ENCODE data around the gene DIP2A. TPM values are rescaled to one million over a fixed set of nuclear protein-coding genes. Genes with fewer than 3 reads are reported as not detected.

The DIP2A gene
- total and polyA plus RNA-seq, 2 of the 13 experiments (the other 11 are each of a cell fraction or from before 2014, with no cell fraction given) = 18.5 to 37.6 TPM

DNA sequence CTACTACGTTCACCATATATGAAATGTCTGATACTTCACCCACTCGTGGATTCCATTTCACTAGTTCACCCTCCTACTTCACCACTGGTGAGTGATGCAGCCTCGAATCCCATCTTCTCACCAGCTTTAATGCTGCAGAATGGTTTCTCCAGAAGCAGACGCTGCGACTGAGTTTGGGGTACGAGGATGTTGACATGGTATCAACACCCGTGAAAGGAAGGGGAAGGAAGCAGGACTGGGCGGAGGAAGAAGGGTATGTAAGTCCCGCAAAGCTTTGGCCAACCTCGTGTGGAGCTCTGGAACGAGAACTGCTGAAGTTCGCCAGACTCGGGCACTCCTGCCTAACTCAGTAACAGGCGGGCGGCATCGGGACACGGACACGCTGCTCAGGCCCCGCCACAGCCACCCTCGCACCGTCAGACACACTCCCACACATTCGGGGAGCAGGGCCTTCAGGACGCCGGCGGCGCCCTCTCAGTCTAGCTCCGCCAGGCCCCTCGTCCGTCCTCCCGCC lies 833 bp upstream of the DIP2A start (continued):
- TF ChIP-seq, protein P1, sequence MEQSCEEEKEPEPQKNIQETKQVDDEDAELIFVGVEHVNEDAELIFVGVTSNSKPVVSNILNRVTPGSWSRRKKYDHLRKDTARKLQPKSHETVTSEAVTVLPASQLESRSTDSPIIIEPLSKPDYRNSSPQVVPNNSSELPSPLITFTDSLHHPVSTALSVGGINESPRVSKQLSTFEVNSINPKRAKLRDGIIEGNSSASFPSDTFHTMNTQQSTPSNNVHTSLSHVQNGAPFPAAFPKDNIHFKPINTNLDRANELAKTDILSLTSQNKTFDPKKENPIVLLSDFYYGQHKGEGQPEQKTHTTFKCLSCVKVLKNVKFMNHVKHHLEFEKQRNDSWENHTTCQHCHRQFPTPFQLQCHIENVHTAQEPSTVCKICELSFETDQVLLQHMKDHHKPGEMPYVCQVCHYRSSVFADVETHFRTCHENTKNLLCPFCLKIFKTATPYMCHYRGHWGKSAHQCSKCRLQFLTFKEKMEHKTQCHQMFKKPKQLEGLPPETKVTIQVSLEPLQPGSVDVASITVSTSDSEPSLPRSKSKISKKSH (CRISPR knock-in tag; IDR thresholded peaks at IDR 0.05; ENCODE audit: borderline replicate concordance) = peak; percentile 81; the same call in 1 of the 2 replicates
- TF ChIP-seq, protein P2, sequence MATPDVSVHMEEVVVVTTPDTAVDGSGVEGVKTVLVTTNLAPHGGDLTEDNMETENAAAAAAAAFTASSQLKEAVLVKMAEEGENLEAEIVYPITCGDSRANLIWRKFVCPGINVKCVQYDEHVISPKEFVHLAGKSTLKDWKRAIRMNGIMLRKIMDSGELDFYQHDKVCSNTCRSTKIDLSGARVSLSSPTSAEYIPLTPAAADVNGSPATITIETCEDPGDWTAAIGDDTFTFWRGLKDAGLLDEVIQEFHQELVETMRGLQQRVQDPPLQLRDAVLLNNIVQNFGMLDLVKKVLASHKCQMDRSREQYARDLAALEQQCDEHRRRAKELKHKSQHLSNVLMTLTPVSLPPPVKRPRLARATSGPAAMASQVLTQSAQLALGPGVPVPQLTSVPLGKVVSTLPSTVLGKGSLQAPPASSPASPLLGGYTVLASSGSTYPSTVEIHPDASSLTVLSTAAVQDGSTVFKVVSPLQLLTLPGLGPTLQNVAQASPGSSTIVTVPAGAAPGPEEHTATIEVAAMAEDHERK (CRISPR knock-in tag; IDR thresholded peaks at IDR 0.05; ENCODE audit: low read depth) = no peak
- no peak for TF ChIP-seq KAT2B (IDR thresholded peaks at IDR 0.05; ENCODE audit: borderline replicate concordance, low read depth, low read length)
- TF ChIP-seq, protein P3, sequence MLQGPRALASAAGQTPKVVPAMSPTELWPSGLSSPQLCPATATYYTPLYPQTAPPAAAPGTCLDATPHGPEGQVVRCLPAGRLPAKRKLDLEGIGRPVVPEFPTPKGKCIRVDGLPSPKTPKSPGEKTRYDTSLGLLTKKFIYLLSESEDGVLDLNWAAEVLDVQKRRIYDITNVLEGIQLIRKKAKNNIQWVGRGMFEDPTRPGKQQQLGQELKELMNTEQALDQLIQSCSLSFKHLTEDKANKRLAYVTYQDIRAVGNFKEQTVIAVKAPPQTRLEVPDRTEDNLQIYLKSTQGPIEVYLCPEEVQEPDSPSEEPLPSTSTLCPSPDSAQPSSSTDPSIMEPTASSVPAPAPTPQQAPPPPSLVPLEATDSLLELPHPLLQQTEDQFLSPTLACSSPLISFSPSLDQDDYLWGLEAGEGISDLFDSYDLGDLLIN (CRISPR knock-in tag; IDR thresholded peaks at IDR 0.05; ENCODE audit: borderline replicate concordance) = no peak
- TF ChIP-seq, protein P4, sequence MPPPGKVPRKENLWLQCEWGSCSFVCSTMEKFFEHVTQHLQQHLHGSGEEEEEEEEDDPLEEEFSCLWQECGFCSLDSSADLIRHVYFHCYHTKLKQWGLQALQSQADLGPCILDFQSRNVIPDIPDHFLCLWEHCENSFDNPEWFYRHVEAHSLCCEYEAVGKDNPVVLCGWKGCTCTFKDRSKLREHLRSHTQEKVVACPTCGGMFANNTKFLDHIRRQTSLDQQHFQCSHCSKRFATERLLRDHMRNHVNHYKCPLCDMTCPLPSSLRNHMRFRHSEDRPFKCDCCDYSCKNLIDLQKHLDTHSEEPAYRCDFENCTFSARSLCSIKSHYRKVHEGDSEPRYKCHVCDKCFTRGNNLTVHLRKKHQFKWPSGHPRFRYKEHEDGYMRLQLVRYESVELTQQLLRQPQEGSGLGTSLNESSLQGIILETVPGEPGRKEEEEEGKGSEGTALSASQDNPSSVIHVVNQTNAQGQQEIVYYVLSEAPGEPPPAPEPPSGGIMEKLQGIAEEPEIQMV (CRISPR knock-in tag; IDR thresholded peaks at IDR 0.05; ENCODE audit: low read depth) = no peak
- TF ChIP-seq, protein P5, sequence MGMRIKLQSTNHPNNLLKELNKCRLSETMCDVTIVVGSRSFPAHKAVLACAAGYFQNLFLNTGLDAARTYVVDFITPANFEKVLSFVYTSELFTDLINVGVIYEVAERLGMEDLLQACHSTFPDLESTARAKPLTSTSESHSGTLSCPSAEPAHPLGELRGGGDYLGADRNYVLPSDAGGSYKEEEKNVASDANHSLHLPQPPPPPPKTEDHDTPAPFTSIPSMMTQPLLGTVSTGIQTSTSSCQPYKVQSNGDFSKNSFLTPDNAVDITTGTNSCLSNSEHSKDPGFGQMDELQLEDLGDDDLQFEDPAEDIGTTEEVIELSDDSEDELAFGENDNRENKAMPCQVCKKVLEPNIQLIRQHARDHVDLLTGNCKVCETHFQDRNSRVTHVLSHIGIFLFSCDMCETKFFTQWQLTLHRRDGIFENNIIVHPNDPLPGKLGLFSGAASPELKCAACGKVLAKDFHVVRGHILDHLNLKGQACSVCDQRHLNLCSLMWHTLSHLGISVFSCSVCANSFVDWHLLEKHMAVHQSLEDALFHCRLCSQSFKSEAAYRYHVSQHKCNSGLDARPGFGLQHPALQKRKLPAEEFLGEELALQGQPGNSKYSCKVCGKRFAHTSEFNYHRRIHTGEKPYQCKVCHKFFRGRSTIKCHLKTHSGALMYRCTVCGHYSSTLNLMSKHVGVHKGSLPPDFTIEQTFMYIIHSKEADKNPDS (CRISPR knock-in tag; IDR thresholded peaks at IDR 0.05) = no peak
- TF ChIP-seq RBFOX2 (IDR thresholded peaks at IDR 0.05; ENCODE audit: low read depth, low read length) = no peak
- no peak for TF ChIP-seq ZNF264 (CRISPR knock-in tag; IDR thresholded peaks at IDR 0.05)
- TF ChIP-seq POLR2G (IDR thresholded peaks at IDR 0.05; ENCODE audit: low read depth, low read length) = no peak
- no peak for TF ChIP-seq ZNF550 (CRISPR knock-in tag; IDR thresholded peaks at IDR 0.05; ENCODE audit: borderline replicate concordance)
- TF ChIP-seq ZNF33A (CRISPR knock-in tag; IDR thresholded peaks at IDR 0.05; ENCODE audit: borderline replicate concordance) = no peak
- TF ChIP-seq, protein P6, sequence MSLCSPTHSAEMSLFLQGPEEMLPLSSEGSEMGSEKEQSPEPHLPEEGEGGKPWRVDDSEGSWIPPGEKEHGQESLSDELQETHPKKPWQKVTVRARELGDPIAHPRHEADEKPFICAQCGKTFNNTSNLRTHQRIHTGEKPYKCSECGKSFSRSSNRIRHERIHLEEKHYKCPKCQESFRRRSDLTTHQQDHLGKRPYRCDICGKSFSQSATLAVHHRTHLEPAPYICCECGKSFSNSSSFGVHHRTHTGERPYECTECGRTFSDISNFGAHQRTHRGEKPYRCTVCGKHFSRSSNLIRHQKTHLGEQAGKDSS (CRISPR knock-in tag; IDR thresholded peaks at IDR 0.05; ENCODE audit: borderline replicate concordance, low read depth) = no peak
- TF ChIP-seq AGO1 (IDR thresholded peaks at IDR 0.05; ENCODE audit: low read depth, low read length, poor library complexity, severe bottlenecking) = no peak
- TF ChIP-seq THYN1 (CRISPR knock-in tag; IDR thresholded peaks at IDR 0.05; ENCODE audit: borderline replicate concordance, low read depth) = no peak
- no peak for TF ChIP-seq ZNF17 (CRISPR knock-in tag; IDR thresholded peaks at IDR 0.05)
- TF ChIP-seq, protein P7, sequence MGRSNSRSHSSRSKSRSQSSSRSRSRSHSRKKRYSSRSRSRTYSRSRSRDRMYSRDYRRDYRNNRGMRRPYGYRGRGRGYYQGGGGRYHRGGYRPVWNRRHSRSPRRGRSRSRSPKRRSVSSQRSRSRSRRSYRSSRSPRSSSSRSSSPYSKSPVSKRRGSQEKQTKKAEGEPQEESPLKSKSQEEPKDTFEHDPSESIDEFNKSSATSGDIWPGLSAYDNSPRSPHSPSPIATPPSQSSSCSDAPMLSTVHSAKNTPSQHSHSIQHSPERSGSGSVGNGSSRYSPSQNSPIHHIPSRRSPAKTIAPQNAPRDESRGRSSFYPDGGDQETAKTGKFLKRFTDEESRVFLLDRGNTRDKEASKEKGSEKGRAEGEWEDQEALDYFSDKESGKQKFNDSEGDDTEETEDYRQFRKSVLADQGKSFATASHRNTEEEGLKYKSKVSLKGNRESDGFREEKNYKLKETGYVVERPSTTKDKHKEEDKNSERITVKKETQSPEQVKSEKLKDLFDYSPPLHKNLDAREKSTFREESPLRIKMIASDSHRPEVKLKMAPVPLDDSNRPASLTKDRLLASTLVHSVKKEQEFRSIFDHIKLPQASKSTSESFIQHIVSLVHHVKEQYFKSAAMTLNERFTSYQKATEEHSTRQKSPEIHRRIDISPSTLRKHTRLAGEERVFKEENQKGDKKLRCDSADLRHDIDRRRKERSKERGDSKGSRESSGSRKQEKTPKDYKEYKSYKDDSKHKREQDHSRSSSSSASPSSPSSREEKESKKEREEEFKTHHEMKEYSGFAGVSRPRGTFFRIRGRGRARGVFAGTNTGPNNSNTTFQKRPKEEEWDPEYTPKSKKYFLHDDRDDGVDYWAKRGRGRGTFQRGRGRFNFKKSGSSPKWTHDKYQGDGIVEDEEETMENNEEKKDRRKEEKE (IDR thresholded peaks at IDR 0.05) = no peak

Data from HepG2 (cell line).